GM21423 (cell line): ENCODE results near the gene FZD8.

Source experiments
- ATAC-seq: cut with Tn5 transposase; IDR thresholded peaks from one replicate; pipeline ENCODE4 v1.9.1; 2021; ENCODE audit warnings: mild to moderate bottlenecking, moderate library complexity; ENCODE audit not compliant: unreplicated experiment

The FZD8 gene

GRCh38 chr10:35607475-35608327, 34.4 kb downstream of the FZD8 start:
- no peak for ATAC-seq

DNA sequence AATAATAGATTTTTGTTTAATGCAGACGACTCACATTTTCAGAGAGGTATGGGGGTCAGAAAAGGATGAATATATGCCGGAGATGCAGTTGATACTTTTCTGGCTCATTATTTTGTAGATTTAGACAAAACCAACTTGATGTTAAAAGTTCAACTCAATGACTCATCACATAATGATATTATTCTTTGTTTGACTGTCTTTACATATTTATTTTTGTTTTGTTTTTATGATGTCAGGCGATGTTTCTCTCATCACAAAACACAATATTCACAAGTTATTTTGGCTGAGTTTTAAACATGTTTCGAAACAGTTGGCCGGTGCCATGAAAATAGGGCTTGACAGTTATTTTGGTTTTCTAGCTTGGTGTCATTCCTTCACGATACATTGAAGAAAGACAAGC, 35.7 kb downstream of the FZD8 start:
- no peak for ATAC-seq

- ATAC-seq: no peak
Measured at GRCh38 chr10:35605191-35605590, 36.9 kb downstream of the FZD8 start, which contains the start of gene GJD4. Gene GJD4, plus strand, starts transcription at chr10:35605341. Its CDS starts 227 bp downstream, at chr10:35605568.

DNA sequence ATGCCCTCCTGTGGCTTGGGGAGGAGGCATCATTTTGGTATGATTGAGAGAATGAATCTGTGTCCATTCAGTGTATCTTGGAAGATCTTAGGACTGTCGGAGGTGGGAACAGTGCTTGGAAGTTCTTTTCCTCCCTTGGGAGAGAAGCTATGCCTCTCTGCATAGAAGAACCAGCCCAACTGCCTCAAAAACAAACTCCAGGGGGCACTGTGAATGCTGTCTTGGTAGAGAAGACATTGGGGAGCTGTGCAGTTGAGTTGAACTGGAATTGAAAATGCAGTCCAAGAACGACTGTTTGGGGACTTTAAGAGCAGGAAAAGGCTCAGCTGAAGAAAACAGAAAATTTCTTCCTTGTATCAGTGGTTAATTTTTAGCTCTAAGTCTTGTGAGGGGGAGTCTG, 41.9 kb downstream of the FZD8 start:
- no peak for ATAC-seq

- no peak for ATAC-seq
Measured at GRCh38 chr10:35598379-35598778, 43.7 kb downstream of the FZD8 start.

DNA sequence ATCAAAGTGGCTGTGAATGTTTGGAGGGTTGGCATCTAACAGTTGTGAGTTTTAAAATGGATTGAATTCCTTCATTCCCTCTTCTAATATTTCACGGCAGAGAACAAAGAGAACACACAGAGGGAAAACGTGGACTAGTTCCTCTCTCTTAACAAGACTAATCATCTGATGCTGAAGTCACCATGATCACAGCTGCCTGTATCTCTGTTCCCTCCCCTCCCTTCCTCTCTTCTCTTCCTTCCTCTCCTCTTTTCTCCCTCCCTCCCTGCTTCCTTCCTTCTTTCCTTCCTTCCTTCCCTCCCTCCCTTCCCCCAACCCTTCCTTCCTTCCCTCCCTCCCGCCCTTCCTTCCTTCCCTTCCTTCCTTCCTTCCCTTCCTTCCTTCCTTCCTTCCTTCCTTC, 47.0 kb downstream of the FZD8 start:
- ATAC-seq: no peak

GRCh38 chr10:35594115-35595079, 47.7 kb downstream of the FZD8 start:
- no peak for ATAC-seq

GRCh38 chr10:35592441-35592840, 49.7 kb downstream of the FZD8 start:
- no peak for ATAC-seq

DNA sequence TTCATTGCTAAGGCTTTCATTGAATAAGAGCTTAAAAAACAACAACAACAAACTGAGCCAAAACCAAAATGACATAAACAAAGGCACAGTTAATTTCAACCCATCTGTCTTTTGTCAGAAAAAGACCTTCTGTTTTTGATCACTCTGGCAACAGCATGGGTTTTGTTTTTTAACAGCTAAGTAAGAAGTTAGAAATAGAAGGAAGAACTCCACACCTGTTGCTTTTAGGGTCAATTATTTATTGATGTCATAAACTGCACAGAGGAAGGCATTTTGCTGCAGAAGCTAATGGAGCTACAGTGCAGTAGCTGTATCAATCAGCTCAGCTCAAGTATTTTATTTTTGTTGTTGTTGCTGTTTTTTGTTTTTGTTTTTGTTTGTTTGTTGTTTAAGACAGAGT, 53.3 kb downstream of the FZD8 start:
- ATAC-seq: no peak
